ENCODE data around the gene IL1RAPL2.
"Not testable (repeated sequence)": the region's sequence is repeated elsewhere in the genome, so short reads cannot be mapped to it uniquely, and the experiment has no call there.

IL1RAPL2 gene

GRCh38 chrX:105063743-105064142, 497.7 kb downstream of the IL1RAPL2 start:
- Mint-ChIP-seq H3K9me3 (no peaks in the 10 kb centered on the region), H3K4me1 (no peaks in the 10 kb centered on the region), H3K27me3 (peaks cover 0 to 7% of the 10 kb centered on the region in 2 donors), H3K4me3 (no peak overlapping the region), H3K27ac (no peak overlapping the region), H3K36me3 (no peaks in the 10 kb centered on the region)
- DNase-seq (no peak), ATAC-seq (replicated peaks) (no peak)

GRCh38 chrX:105098201-105098600, 532.2 kb downstream of the IL1RAPL2 start:
- H3K4me3 Mint-ChIP-seq: no peak overlapping the region
- no peak overlapping the region for H3K27ac Mint-ChIP-seq
- H3K27me3 Mint-ChIP-seq: peaks cover 0 to 4% of the 10 kb centered on the region in 2 donors
- DNase-seq (no peak), ATAC-seq (replicated peaks) (no peak)
- H3K4me1 Mint-ChIP-seq: no peaks in the 10 kb centered on the region
- no peaks in the 10 kb centered on the region for H3K36me3 Mint-ChIP-seq
- peaks cover 0 to 5% of the 10 kb centered on the region in 2 donors for H3K9me3 Mint-ChIP-seq

- DNase-seq (no peak), ATAC-seq (replicated peaks) (no peak)
- Mint-ChIP-seq H3K9me3 (peaks cover 0 to 5% of the 10 kb centered on the region in 2 donors), H3K4me1 (no peaks in the 10 kb centered on the region), H3K36me3 (no peaks in the 10 kb centered on the region), H3K27me3 (peaks cover 0 to 4% of the 10 kb centered on the region in 2 donors), H3K4me3 (no peak overlapping the region), H3K27ac (no peak overlapping the region)
Measured at GRCh38 chrX:105098812-105099211, 532.8 kb downstream of the IL1RAPL2 start.

DNA sequence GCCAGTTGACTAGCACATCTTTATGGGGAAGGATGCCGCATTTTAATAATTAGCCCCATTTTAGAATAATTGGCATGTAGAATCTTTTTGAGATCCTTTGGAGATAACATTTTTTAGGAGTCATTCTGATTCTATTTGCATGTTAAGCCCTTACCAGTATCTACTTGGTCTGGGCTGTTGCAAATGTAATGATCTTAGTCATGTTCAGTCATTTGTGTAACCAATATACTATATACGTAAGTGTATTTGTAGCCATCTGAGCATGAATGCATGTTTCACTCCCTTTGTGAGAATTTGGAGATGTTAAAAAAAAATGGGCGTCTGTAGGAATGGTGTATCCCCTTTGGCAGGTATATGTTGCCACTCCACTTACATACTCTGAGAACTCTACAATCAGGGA, 535.4 kb downstream of the IL1RAPL2 start:
- H3K4me3 Mint-ChIP-seq: no peak overlapping the region
- H3K9me3 Mint-ChIP-seq: peaks cover 0 to 5% of the 10 kb centered on the region in 2 donors
- DNase-seq (no peak), ATAC-seq (replicated peaks) (no peak)
- H3K27ac Mint-ChIP-seq: no peak overlapping the region
- H3K36me3 Mint-ChIP-seq: no peaks in the 10 kb centered on the region
- no peaks in the 10 kb centered on the region for H3K4me1 Mint-ChIP-seq
- H3K27me3 Mint-ChIP-seq: peaks cover 0 to 4% of the 10 kb centered on the region in 2 donors

DNA sequence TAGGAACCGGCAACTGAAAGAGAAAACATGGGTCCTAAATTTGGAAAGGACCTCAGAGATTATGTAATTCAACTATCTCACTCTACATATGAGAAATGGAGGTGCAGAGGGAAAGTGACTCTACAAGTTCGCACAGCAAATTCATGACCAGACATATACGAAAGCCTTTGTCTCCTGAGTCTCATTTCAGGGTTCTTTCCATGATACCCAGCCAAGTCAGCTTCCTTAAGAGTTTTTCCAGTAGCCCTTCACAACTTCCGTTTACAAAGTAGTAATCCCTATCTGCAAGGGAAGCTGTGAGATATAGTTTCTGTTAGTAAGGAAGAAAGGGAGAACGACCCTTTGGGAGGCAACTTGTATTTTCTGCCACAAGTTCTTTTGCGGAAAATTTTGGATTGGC, 543.9 kb downstream of the IL1RAPL2 start:
- Mint-ChIP-seq H3K4me3 (no peak overlapping the region), H3K27me3 (no peaks in the 10 kb centered on the region), H3K27ac (no peak overlapping the region), H3K9me3 (peaks cover 3% of the 10 kb centered on the region in 2 donors), H3K36me3 (no peaks in the 10 kb centered on the region), H3K4me1 (no peaks in the 10 kb centered on the region)
- DNase-seq (no peak), ATAC-seq (replicated peaks) (no peak)

- DNase-seq: no peak
- Mint-ChIP-seq H3K4me1 (no peaks in the 10 kb centered on the region), H3K27me3 (no peaks in the 10 kb centered on the region), H3K9me3 (peaks cover 0 to 4% of the 10 kb centered on the region in 2 donors), H3K36me3 (no peaks in the 10 kb centered on the region), H3K27ac (no peak overlapping the region), H3K4me3 (no peak overlapping the region)
- ATAC-seq (replicated peaks): no peak
Measured at GRCh38 chrX:105114554-105115130, 548.6 kb downstream of the IL1RAPL2 start.

DNA sequence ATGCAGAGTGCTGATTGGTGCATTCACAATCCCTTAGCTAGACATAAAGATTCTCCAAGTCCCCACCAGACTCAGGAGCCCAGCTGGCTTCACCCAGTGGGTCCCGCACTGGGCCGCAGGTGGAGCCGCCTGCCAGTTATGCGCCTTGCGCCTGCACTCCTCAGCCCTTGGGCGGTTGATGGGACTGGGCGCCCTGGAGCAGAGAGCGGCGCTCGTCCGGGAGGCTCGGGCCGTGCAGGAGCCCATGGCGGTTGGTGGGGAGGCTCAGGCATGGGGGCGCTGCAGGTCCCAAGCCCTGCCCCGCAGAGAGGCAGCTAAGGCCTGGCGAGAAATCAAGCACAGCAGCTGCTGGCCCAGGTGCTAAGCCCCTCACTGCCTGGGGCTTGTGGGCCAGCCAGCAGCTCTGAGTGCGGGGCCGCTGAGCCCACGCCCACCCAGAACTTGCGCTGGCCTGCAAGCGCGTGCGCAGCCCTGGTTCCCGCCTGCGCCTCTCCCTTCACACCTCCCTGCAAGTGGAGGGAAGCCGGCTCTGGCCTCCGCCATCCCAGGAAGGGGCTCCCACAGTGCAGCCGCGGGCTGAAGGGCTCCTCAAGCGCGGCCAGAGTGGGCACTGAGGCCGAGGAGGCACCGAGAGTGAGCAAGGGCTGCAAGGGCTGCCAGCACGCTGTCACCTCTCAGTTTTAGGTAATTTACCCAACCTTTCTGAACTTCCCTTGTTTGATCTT, 549.8 kb downstream of the IL1RAPL2 start:
- not testable (repeated sequence) for H3K4me3 Mint-ChIP-seq; ATAC-seq (replicated peaks); H3K27ac Mint-ChIP-seq; H3K4me1 Mint-ChIP-seq; DNase-seq; H3K36me3 Mint-ChIP-seq; H3K27me3 Mint-ChIP-seq; H3K9me3 Mint-ChIP-seq

GRCh38 chrX:105116486-105116885, 550.5 kb downstream of the IL1RAPL2 start:
- Mint-ChIP-seq H3K36me3 (no peaks in the 10 kb centered on the region), H3K27me3 (no peaks in the 10 kb centered on the region), H3K27ac (no peak overlapping the region)

DNA sequence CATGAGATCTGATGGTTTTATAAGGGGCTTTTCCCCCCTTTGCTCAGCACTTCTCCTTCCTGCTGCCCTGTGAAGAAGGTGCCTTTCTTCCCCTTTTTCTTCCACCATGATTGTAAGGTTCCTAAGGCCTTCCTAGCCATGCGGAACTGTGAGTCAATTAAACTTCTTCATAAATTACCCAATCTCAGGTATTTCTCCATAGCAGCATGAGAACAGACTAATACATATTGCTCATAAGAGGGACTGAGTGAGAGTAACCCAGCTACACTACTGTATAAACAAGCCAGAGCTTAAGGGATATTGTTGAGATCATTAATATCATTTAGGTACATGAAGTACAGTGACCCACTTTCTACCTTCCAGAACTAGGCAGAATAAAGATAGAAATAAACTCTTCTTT, 551.6 kb downstream of the IL1RAPL2 start:
- Mint-ChIP-seq H3K36me3 (no peaks in the 10 kb centered on the region), H3K4me1 (peaks cover 0 to 2% of the 10 kb centered on the region in 2 donors), H3K27ac (no peak overlapping the region), H3K9me3 (peaks cover 0 to 4% of the 10 kb centered on the region in 2 donors), H3K27me3 (no peaks in the 10 kb centered on the region), H3K4me3 (no peak overlapping the region)
- DNase-seq: no peak
- no peak for ATAC-seq (replicated peaks)

More at GRCh38 chrX:105116486-105116885, 550.5 kb downstream of the IL1RAPL2 start:
- Mint-ChIP-seq H3K9me3 (peaks cover 0 to 4% of the 10 kb centered on the region in 2 donors), H3K4me1 (peaks cover 0 to 2% of the 10 kb centered on the region in 2 donors), H3K4me3 (no peak overlapping the region)
- DNase-seq (no peak), ATAC-seq (replicated peaks) (no peak)

- ATAC-seq (replicated peaks) (no peak), DNase-seq (no peak)
- Mint-ChIP-seq H3K27ac (no peak overlapping the region), H3K27me3 (no peaks in the 10 kb centered on the region), H3K4me1 (peaks cover 0 to 2% of the 10 kb centered on the region in 2 donors), H3K36me3 (no peaks in the 10 kb centered on the region), H3K4me3 (no peak overlapping the region), H3K9me3 (peaks cover 0 to 4% of the 10 kb centered on the region in 2 donors)
Measured at GRCh38 chrX:105120463-105120862, 554.5 kb downstream of the IL1RAPL2 start.

- Mint-ChIP-seq H3K9me3 (peaks cover 0 to 4% of the 10 kb centered on the region in 2 donors), H3K27ac (no peak overlapping the region), H3K4me3 (no peak overlapping the region), H3K4me1 (peaks cover 0 to 2% of the 10 kb centered on the region in 2 donors), H3K36me3 (no peaks in the 10 kb centered on the region), H3K27me3 (no peaks in the 10 kb centered on the region)
- no peak for DNase-seq
- no peak for ATAC-seq (replicated peaks)
Measured at GRCh38 chrX:105121186-105121585, 555.2 kb downstream of the IL1RAPL2 start.

- Mint-ChIP-seq H3K27me3 (no peaks in the 10 kb centered on the region), H3K4me3 (no peak overlapping the region), H3K4me1 (no peaks in the 10 kb centered on the region), H3K9me3 (no peaks in the 10 kb centered on the region), H3K27ac (no peak overlapping the region), H3K36me3 (no peaks in the 10 kb centered on the region)
- DNase-seq (no peak), ATAC-seq (replicated peaks) (no peak)
Measured at GRCh38 chrX:105126201-105126600, 560.2 kb downstream of the IL1RAPL2 start.

- no peak overlapping the region for H3K27ac Mint-ChIP-seq
- no peaks in the 10 kb centered on the region for H3K36me3 Mint-ChIP-seq
- H3K27me3 Mint-ChIP-seq: peaks cover 0 to 3% of the 10 kb centered on the region in 2 donors
- no peak overlapping the region for H3K4me3 Mint-ChIP-seq
- DNase-seq (no peak), ATAC-seq (replicated peaks) (no peak)
- H3K4me1 Mint-ChIP-seq: no peaks in the 10 kb centered on the region
- H3K9me3 Mint-ChIP-seq: no peaks in the 10 kb centered on the region
Measured at GRCh38 chrX:105134273-105134672, 568.3 kb downstream of the IL1RAPL2 start.

DNA sequence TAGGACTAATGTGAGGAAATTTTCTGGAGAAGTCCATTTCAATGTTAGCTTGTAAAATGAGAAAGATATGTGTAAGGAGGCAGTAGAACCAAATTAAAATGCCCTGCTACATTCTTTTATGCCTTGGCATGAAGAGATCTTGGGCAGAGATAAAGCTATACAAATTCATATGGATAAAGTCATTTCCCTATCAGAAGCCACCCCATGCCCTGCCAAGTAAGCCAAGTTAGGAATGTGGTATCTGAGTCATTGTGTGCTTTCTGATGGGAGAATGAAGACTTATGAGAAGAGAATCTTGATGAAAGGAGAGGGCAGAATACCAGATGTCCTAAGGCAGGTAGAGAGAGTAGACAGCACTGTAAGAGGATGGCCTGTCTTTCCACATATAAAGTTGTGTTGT, 570.8 kb downstream of the IL1RAPL2 start:
- no peak for DNase-seq
- no peaks in the 10 kb centered on the region for H3K9me3 Mint-ChIP-seq
- H3K27ac Mint-ChIP-seq: no peak overlapping the region
- H3K36me3 Mint-ChIP-seq: no peaks in the 10 kb centered on the region
- peaks cover 0 to 3% of the 10 kb centered on the region in 2 donors for H3K27me3 Mint-ChIP-seq
- no peak overlapping the region for H3K4me3 Mint-ChIP-seq
- H3K4me1 Mint-ChIP-seq: no peaks in the 10 kb centered on the region
- no peak for ATAC-seq (replicated peaks)

DNA sequence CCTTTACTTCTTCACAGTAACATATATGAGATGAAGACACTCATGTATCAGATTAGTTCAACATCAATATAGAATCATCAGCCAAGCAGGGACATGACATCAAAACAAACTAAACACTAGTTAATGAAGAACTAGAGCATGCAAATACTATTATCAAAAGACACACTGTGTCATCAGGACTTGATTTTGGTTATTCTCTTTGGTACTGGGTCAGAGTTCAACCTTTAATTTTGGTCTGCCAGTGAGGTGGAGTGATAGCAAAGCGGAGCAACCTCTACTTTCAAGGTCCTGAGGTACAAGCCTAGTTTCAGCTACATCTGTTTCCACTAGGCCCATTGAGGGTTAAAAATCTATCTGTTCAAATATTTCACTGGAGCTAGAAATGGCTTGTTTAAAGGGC, 584.0 kb downstream of the IL1RAPL2 start:
- no peak overlapping the region for H3K4me3 Mint-ChIP-seq
- no peaks in the 10 kb centered on the region for H3K9me3 Mint-ChIP-seq
- no peaks in the 10 kb centered on the region for H3K4me1 Mint-ChIP-seq
- DNase-seq: no peak
- H3K27ac Mint-ChIP-seq: no peak overlapping the region
- no peaks in the 10 kb centered on the region for H3K36me3 Mint-ChIP-seq
- ATAC-seq (replicated peaks): no peak
- no peaks in the 10 kb centered on the region for H3K27me3 Mint-ChIP-seq

All from stimulated activated naive B cell treated with anti-CD40 and anti-IgM and Interleukin-4, amounts not matched to agents 10 μg/mL and 1 μg/mL and 100 μg/mL, for 72 hours (primary cell).